ENCODE results near the gene UNC13B.

Gene UNC13B

DNA sequence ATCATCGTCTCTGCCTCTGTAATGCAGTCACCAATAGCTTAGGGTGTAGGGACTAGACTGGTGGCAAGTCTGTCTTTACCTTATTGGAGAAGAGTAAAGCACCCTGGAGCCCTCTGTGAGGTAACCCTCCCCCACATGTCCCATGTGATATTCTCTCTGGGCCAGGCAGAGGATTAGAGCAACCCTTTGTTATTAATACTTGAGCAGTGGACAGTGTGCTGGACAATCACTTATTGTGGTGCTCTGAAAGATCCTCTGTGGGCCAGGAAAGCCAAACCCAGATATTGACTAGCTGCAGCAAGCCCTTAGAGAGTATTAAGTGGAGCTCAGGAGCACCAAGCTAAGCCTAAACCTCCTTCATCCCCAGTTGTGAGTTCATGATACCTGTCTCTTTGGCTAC, 188.4 kb downstream of the UNC13B start:
- no peak for TF ChIP-seq EGR1 (IDR thresholded peaks at IDR 0.05)
- TF ChIP-seq RAD21 (IDR thresholded peaks at IDR 0.05; ENCODE audit: low read depth) = no peak
- TF ChIP-seq TAF1 (IDR thresholded peaks at IDR 0.05; ENCODE audit: low read depth) = no peak
- no peak for TF ChIP-seq ZBTB7A (IDR thresholded peaks at IDR 0.05; ENCODE audit: low read depth)
- TF ChIP-seq, protein P1, sequence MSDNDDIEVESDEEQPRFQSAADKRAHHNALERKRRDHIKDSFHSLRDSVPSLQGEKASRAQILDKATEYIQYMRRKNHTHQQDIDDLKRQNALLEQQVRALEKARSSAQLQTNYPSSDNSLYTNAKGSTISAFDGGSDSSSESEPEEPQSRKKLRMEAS (IDR thresholded peaks at IDR 0.05) = no peak
- TF ChIP-seq TCF12 (IDR thresholded peaks at IDR 0.05; ENCODE audit: low read depth) = no peak
- no peak for TF ChIP-seq NFIC (IDR thresholded peaks at IDR 0.05)
- no peak for TF ChIP-seq CREB1 (IDR thresholded peaks at IDR 0.05; ENCODE audit: low read depth)
- TF ChIP-seq, protein P2, sequence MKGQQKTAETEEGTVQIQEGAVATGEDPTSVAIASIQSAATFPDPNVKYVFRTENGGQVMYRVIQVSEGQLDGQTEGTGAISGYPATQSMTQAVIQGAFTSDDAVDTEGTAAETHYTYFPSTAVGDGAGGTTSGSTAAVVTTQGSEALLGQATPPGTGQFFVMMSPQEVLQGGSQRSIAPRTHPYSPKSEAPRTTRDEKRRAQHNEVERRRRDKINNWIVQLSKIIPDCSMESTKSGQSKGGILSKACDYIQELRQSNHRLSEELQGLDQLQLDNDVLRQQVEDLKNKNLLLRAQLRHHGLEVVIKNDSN (IDR thresholded peaks at IDR 0.05) = no peak

DNA sequence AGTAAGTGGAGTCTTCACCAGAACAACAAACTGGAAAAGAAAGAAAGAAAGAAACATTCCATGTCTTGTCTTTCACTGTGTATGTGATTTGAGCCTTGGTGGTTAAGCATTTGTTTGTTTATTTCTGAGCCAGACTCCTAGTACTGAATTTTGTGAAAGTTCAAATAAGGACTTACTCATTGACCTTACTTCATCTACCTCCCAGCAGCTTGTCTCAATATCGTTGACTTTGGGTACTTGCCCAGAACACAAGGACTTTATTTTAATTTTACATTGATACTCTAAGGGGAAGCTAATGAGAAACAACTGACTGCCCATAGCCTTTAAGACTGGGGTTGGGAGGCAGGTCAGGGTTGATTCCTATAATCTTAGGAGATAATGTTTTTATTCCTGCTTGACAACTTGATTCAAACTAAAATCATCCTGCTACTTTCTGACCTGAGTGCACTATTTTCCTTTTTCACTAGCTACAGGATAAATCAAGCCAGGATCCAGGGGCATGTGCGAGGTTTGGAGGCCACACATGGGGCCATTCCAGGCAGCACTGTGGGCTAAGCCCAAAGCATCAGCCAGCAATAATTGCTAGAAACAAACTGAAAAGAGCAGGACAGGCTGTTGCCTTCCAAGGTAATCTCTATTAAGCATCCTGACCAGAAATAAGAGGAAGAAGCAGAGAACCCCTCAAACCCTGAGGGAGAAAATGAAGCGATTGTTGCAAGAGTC, 189.2 kb downstream of the UNC13B start:
- no peak for TF ChIP-seq YY1 (IDR thresholded peaks at IDR 0.05; ENCODE audit: low read depth)
- TF ChIP-seq, protein P2 (IDR thresholded peaks at IDR 0.05) = no peak

DNA sequence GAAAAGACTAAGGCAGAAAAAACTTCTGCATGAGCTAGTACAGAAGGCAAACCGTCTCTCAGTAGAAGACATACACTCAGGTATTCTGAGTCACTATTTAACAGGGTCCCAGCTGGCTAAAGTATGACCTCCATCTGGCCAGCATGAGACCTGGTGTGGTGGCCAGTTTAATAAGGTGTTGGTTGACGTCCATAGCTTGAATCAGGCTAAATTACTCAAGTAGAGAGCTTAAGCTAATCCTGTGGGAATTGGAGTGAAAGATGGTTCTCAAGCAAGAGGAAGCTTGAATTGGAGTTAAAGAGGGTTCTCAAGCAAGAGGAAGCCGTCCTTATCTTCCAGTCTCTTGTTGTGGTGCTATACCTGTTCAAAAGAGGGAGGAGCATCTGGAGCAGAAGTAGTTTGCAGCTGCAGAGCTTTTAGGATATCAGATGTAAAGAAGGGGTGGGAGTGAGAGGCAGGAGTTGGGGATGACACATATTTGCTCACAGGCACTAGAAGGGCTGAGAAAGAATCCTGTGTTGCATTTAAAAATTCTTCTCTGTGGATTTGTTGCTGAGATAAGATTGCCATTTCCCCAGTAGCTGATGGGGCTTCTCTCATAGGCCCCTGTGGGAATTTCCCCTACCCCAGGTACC, 192.0 kb downstream of the UNC13B start:
- TF ChIP-seq, protein P3, sequence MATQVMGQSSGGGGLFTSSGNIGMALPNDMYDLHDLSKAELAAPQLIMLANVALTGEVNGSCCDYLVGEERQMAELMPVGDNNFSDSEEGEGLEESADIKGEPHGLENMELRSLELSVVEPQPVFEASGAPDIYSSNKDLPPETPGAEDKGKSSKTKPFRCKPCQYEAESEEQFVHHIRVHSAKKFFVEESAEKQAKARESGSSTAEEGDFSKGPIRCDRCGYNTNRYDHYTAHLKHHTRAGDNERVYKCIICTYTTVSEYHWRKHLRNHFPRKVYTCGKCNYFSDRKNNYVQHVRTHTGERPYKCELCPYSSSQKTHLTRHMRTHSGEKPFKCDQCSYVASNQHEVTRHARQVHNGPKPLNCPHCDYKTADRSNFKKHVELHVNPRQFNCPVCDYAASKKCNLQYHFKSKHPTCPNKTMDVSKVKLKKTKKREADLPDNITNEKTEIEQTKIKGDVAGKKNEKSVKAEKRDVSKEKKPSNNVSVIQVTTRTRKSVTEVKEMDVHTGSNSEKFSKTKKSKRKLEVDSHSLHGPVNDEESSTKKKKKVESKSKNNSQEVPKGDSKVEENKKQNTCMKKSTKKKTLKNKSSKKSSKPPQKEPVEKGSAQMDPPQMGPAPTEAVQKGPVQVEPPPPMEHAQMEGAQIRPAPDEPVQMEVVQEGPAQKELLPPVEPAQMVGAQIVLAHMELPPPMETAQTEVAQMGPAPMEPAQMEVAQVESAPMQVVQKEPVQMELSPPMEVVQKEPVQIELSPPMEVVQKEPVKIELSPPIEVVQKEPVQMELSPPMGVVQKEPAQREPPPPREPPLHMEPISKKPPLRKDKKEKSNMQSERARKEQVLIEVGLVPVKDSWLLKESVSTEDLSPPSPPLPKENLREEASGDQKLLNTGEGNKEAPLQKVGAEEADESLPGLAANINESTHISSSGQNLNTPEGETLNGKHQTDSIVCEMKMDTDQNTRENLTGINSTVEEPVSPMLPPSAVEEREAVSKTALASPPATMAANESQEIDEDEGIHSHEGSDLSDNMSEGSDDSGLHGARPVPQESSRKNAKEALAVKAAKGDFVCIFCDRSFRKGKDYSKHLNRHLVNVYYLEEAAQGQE (IDR thresholded peaks at IDR 0.05; ENCODE audit: low read depth) = no peak
- TF ChIP-seq RAD21 (IDR thresholded peaks at IDR 0.05; ENCODE audit: low read depth) (no peak), TCF12 (IDR thresholded peaks at IDR 0.05; ENCODE audit: low read depth) (no peak), NFIC (IDR thresholded peaks at IDR 0.05) (no peak), FOXM1 (IDR thresholded peaks at IDR 0.05; ENCODE audit: borderline replicate concordance, low read depth) (no peak), ZBTB7A (IDR thresholded peaks at IDR 0.05; ENCODE audit: low read depth) (no peak), EGR1 (IDR thresholded peaks at IDR 0.05) (no peak)
- TF ChIP-seq, protein P1 (IDR thresholded peaks at IDR 0.05) = no peak

DNA sequence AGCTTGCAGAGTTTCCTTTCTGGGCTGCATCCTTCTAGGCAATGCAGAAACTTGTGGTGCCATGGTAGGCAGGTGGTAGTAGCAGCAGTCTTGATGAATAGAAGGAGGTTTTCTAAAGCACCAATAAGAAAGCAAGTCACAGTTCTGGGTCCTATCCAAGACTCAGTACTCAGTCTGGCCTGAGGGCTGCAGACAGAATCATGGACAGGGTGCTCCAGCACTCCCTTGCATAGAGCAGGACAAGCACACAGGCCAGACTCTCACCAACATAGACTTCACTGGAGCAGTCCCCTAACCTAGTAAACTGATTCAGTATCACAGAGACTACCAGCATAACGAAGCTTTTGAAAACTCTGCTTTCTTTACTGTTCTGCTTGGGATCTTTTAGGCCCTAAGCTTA, 194.1 kb downstream of the UNC13B start:
- TF ChIP-seq TCF12 (IDR thresholded peaks at IDR 0.05; ENCODE audit: low read depth) = no peak
- no peak for TF ChIP-seq FOXM1 (IDR thresholded peaks at IDR 0.05; ENCODE audit: borderline replicate concordance, low read depth)
- TF ChIP-seq, protein P1 (IDR thresholded peaks at IDR 0.05) = no peak
- TF ChIP-seq, protein P2 (IDR thresholded peaks at IDR 0.05) = no peak
- TF ChIP-seq CREB1 (IDR thresholded peaks at IDR 0.05; ENCODE audit: low read depth) = no peak
- no peak for TF ChIP-seq TEAD4 (IDR thresholded peaks at IDR 0.05)
- TF ChIP-seq NFIC (IDR thresholded peaks at IDR 0.05) = no peak
- TF ChIP-seq ZBTB7A (IDR thresholded peaks at IDR 0.05; ENCODE audit: low read depth) = no peak
- TF ChIP-seq TAF1 (IDR thresholded peaks at IDR 0.05; ENCODE audit: low read depth) = no peak

DNA sequence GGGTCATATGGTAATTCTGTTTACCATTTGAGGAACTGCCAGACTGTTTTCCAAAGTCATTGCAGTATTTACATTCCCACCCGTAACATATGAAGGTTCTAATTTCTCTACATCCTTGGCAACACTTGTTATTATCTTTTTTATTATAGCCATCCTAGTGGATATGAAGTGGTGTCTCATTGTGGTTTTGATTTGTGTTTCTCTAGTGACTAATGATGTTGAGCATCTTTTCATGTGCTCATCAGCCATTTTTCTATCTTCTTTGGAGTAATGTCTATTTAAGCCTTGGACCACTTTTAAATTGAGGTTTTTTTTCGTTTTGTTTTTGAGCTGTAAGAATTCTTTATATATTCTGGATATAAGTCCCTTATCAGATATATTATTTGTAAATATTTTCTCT, 195.3 kb downstream of the UNC13B start:
- no peak for TF ChIP-seq CREB1 (IDR thresholded peaks at IDR 0.05; ENCODE audit: low read depth)
- TF ChIP-seq, protein P2 (IDR thresholded peaks at IDR 0.05) = no peak
- no peak for TF ChIP-seq CEBPB (IDR thresholded peaks at IDR 0.05)
- TF ChIP-seq, protein P1 (IDR thresholded peaks at IDR 0.05) = no peak
- no peak for TF ChIP-seq EP300 (IDR thresholded peaks at IDR 0.05; ENCODE audit: borderline replicate concordance)
- no peak for TF ChIP-seq YY1 (IDR thresholded peaks at IDR 0.05; ENCODE audit: low read depth)
- TF ChIP-seq TEAD4 (IDR thresholded peaks at IDR 0.05) = no peak
- no peak for TF ChIP-seq EGR1 (IDR thresholded peaks at IDR 0.05)
- TF ChIP-seq TAF1 (IDR thresholded peaks at IDR 0.05; ENCODE audit: low read depth) = no peak
- TF ChIP-seq RAD21 (IDR thresholded peaks at IDR 0.05; ENCODE audit: low read depth) = no peak
- no peak for TF ChIP-seq NFIC (IDR thresholded peaks at IDR 0.05)
- no peak for TF ChIP-seq TCF12 (IDR thresholded peaks at IDR 0.05; ENCODE audit: low read depth)
- no peak for TF ChIP-seq FOXM1 (IDR thresholded peaks at IDR 0.05; ENCODE audit: borderline replicate concordance, low read depth)
- TF ChIP-seq, protein P3 (IDR thresholded peaks at IDR 0.05; ENCODE audit: low read depth) = no peak
